Astrocyte of the spinal cord (primary cell): ENCODE data around the gene NOS2.
"Not testable (repeated sequence)": the region's sequence is repeated elsewhere in the genome, so short reads cannot be mapped to it uniquely, and the experiment has no call there.

Source experiments
- DNase-seq: peaks from one replicate; pipeline ENCODE4 v3.0.0; 2011; ENCODE audit warnings: low read depth, low spot score
- H3K4me3 ChIP-seq: 2 replicates; pipeline ENCODE4 v1.5.1; 2011; ENCODE audit warnings: low read depth, mild to moderate bottlenecking, low read length, moderate library complexity
- in situ Hi-C: cut with HindIII; loops from 2 replicates; pipeline ENCODE4 v1.10.0; 2017; ENCODE audit warnings: low sequenced_read_pairs
- TF ChIP-seq, protein P1 (sequence below): IDR thresholded peaks from 2 replicates; pipeline ENCODE4 v1.5.1; 2012; ENCODE audit warnings: low read depth, mild to moderate bottlenecking, low read length, inconsistent platforms

The NOS2 gene

GRCh38 chr17:27747462-27748359 lies 52.6 kb downstream of the NOS2 start:
- in situ Hi-C loops: no loop called here
- TF ChIP-seq, protein P1, sequence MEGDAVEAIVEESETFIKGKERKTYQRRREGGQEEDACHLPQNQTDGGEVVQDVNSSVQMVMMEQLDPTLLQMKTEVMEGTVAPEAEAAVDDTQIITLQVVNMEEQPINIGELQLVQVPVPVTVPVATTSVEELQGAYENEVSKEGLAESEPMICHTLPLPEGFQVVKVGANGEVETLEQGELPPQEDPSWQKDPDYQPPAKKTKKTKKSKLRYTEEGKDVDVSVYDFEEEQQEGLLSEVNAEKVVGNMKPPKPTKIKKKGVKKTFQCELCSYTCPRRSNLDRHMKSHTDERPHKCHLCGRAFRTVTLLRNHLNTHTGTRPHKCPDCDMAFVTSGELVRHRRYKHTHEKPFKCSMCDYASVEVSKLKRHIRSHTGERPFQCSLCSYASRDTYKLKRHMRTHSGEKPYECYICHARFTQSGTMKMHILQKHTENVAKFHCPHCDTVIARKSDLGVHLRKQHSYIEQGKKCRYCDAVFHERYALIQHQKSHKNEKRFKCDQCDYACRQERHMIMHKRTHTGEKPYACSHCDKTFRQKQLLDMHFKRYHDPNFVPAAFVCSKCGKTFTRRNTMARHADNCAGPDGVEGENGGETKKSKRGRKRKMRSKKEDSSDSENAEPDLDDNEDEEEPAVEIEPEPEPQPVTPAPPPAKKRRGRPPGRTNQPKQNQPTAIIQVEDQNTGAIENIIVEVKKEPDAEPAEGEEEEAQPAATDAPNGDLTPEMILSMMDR: peak; percentile 23
- no peak overlapping the region for H3K4me3 ChIP-seq
- DNase-seq: no peak

DNA sequence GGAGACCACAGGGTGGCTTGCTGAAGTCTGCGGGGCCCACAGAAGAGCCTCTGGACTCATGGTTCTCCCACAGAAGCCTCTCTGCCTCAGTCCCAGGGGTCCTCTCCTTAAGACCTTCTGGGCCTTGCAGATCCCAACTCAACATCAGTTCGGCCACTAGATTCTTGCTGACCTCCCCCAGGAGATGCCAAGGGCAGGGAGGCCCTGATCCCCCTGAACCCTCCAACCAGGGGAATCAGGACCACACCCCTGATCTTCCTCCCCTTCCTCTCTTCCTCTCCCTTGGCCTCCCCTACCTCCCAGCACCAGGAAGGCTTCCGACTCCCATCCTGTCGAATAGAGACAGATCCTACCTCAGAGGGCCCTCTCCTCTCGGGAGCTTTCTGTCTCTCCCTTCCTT lies 53.4 kb downstream of the NOS2 start:
- TF ChIP-seq, protein P1: no peak
- no peak for DNase-seq
- H3K4me3 ChIP-seq: no peak overlapping the region
- in situ Hi-C loops: no loop called here

DNA sequence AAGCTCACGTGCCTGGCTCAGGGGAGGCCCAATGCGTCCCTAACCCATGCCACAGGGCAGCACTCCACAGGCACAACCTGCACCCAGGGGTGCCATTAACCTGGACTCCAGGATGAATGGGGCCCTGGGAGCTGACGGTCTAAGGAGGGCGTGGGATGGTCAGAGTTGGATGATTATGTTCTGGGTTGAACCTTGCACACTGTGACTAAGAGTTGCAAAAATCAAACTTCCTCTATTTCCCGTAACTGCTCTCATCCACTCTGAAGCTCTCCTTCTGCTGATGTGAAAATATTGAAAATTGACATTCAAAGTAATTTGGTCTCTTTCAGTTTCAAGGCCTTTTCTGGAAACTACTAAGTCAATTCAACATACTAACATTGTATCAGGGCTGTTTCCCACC lies 54.0 kb downstream of the NOS2 start:
- H3K4me3 ChIP-seq, in situ Hi-C loops, DNase-seq: not testable (repeated sequence)

DNA sequence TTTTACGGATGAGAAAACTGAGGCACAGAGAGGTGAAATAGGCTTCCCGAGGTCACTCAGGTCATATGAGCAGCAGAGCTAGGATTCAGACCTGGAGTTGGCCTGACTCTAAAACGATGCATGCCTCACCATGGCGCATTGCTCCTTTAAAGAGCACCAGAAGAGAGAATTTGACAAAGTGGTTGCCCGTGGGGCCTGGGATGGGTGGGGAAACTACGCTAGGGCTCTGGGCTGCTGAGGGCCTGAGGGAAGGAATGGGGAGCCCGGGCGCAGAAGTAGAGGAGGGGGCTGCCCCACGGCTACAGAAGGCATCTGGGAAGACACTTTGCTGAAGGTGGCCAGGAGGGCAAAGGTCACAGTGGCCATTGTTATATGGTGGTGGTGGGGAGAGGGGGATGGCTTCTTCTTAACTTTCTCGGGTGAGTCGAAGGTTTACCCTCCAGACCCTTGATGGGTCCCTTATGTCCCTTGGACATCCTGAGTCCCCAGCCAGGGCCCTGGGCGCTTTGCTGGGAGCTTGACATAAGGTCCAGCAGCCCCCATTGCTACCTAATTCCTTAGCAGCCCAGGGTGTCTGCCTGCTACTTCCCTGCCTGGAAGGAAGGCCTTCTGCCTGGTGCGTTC lies 55.0 kb downstream of the NOS2 start:
- DNase-seq, in situ Hi-C loops, H3K4me3 ChIP-seq: not testable (repeated sequence)

GRCh38 chr17:27743281-27743885 lies 56.9 kb downstream of the NOS2 start:
- TF ChIP-seq, protein P1: no peak
- DNase-seq: no peak
- no peak overlapping the region for H3K4me3 ChIP-seq
- in situ Hi-C loops: no loop called here

DNA sequence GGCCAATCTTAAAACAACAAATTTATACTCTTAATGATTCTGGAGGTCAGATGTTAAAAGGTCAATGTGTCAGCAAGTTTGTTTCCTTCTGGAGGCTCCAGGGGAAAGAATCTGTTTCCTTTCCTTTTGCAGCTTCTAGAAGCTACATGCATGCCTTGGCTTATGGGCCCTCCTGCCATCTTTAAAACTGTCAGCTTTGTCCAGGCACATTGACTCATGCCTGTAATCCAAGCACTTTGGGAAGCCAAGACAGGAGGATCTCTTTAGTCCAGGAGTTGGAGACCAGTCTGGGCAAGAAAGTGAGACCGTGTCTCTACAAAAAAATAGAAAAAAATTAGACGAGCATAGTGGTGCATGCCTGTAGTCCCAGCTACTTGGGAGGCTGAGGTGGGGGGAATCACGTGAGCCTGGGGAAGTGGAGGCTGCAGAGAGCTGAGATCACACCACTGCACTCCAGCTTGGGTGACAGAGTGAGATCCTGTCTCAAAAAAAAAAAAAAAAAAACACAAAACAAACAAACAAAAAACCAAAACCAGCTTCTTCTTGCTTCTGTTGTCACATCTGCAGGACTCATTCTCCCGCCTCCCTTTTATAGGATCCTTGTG lies 58.3 kb downstream of the NOS2 start:
- no peak for DNase-seq
- in situ Hi-C loops: no loop called here
- no peak overlapping the region for H3K4me3 ChIP-seq
- TF ChIP-seq, protein P1: no peak

- TF ChIP-seq, protein P1: no peak
- no peak for DNase-seq
- H3K4me3 ChIP-seq: no peak overlapping the region
- in situ Hi-C loops: no loop called here
Observed at GRCh38 chr17:27741361-27741861, 58.9 kb downstream of the NOS2 start.

GRCh38 chr17:27740541-27740940 lies 59.8 kb downstream of the NOS2 start:
- H3K4me3 ChIP-seq, DNase-seq, in situ Hi-C loops: not testable (repeated sequence)
